Neuronal stem cell (in vitro differentiated cells): ENCODE measurements around the gene PAQR8.
"Not testable (repeated sequence)": the region's sequence is repeated elsewhere in the genome, so short reads cannot be mapped to it uniquely, and the experiment has no call there.

ENCODE experiments used
- DNase-seq: peaks from one replicate; pipeline ENCODE4 v3.0.0-alpha.2; 2013; ENCODE audit warnings: low spot score
- H2AFZ ChIP-seq: one replicate; pipeline ENCODE4 v1.6.1; 2013; ENCODE audit warnings: mild to moderate bottlenecking, low read length, inconsistent platforms
- H2AK5ac ChIP-seq: 2 replicates; pipeline ENCODE4 v1.6.1; 2013; ENCODE audit warnings: low read depth, mild to moderate bottlenecking, inconsistent platforms, low read length, moderate library complexity, mixed read lengths
- H2BK120ac ChIP-seq: 2 replicates; pipeline ENCODE4 v1.6.1; 2013; ENCODE audit warnings: low read depth, mild to moderate bottlenecking, inconsistent platforms, low read length, moderate library complexity, mixed read lengths
- H2BK12ac ChIP-seq: one replicate; pipeline ENCODE4 v1.6.1; 2013; ENCODE audit warnings: low read length, inconsistent platforms
- H2BK15ac ChIP-seq: 2 replicates; pipeline ENCODE4 v1.6.1; 2013; ENCODE audit warnings: mild to moderate bottlenecking, low read length, inconsistent platforms, mixed read lengths
- H2BK5ac ChIP-seq: one replicate; pipeline ENCODE4 v1.6.1; 2013; ENCODE audit warnings: inconsistent platforms, mild to moderate bottlenecking, low read length, moderate library complexity
- H3K14ac ChIP-seq: one replicate; pipeline ENCODE4 v1.6.1; 2013; ENCODE audit warnings: low read length, inconsistent platforms
- H3K18ac ChIP-seq: 2 replicates; pipeline ENCODE4 v1.6.1; 2013; ENCODE audit warnings: low read length, inconsistent platforms
- H3K23ac ChIP-seq: 2 replicates; pipeline ENCODE4 v1.6.1; 2013; ENCODE audit warnings: low read depth, mild to moderate bottlenecking, mixed read lengths, low read length, inconsistent platforms; ENCODE audit not compliant: poor library complexity
- H3K27ac ChIP-seq: replicated peaks from 3 replicates; pipeline ENCODE4 v1.5.1; 2013; ENCODE audit warnings: low read length, inconsistent platforms
- H3K27me3 ChIP-seq, 3 experiments: 2 replicates each; pipeline ENCODE4 v1.6.1; 2013; ENCODE audit warnings: low read length in 3 of 3, mild to moderate bottlenecking in 2 of 3, inconsistent platforms in 1 of 3, low read depth in 1 of 3, mixed read lengths in 1 of 3, moderate library complexity in 1 of 3; ENCODE audit not compliant: control insufficient read depth in 3 of 3, insufficient read depth in 3 of 3
- H3K36me3 ChIP-seq, 2 donors: replicated peaks in 1 of 2; 2 replicates each; pipeline ENCODE4 v1.6.1; 2013; ENCODE audit warnings: low read length in 2 of 2; ENCODE audit not compliant: control insufficient read depth in 2 of 2, insufficient read depth in 2 of 2
- H3K4ac ChIP-seq: 2 replicates; pipeline ENCODE4 v1.6.1; 2013; ENCODE audit warnings: inconsistent platforms, mild to moderate bottlenecking, low read length, moderate library complexity
- H3K4me1 ChIP-seq, 2 donors: 1 replicate in 1 of 2; 2 replicates in 1 of 2; pipeline ENCODE4 v1.6.1; 2013; ENCODE audit warnings: low read length in 2 of 2, low read depth in 1 of 2; ENCODE audit not compliant: control insufficient read depth in 2 of 2, insufficient read depth in 1 of 2
- H3K4me2 ChIP-seq: one replicate; pipeline ENCODE4 v1.6.1; 2013; ENCODE audit warnings: mild to moderate bottlenecking, low read length, inconsistent platforms; ENCODE audit not compliant: insufficient read depth, poor library complexity, severe bottlenecking
- H3K4me3 ChIP-seq, 2 donors: 2 replicates each; pipeline ENCODE4 v1.5.1; 2013; ENCODE audit warnings: low read length in 2 of 2, mild to moderate bottlenecking in 2 of 2, inconsistent platforms in 1 of 2, moderate library complexity in 1 of 2
- H3K79me1 ChIP-seq: one replicate; pipeline ENCODE4 v1.6.1; 2013; ENCODE audit warnings: low read depth, mild to moderate bottlenecking, inconsistent platforms, low read length, moderate library complexity
- H3K9ac ChIP-seq: one replicate; pipeline ENCODE4 v1.6.1; 2013; ENCODE audit warnings: mild to moderate bottlenecking, low read depth, low read length, inconsistent platforms; ENCODE audit not compliant: poor library complexity
- H3K9me3 ChIP-seq, 2 donors: replicated peaks in 1 of 2; 2 replicates each; pipeline versions ENCODE3 to v1.6.1; 2013; ENCODE audit warnings: low read length in 2 of 2, mild to moderate bottlenecking in 2 of 2, inconsistent platforms in 1 of 2, low read depth in 1 of 2, mixed read lengths in 1 of 2, moderate library complexity in 1 of 2; ENCODE audit not compliant: control insufficient read depth in 2 of 2, insufficient read depth in 1 of 2
- H4K8ac ChIP-seq: one replicate; pipeline ENCODE4 v1.6.1; 2013; ENCODE audit warnings: low read depth, mild to moderate bottlenecking, inconsistent platforms, low read length, moderate library complexity
- H4K91ac ChIP-seq: one replicate; pipeline ENCODE4 v1.6.1; 2013; ENCODE audit warnings: low read length, low read depth, mild to moderate bottlenecking, inconsistent platforms; ENCODE audit not compliant: poor library complexity
- WGBS, 2 donors: extraction: QIAGEN DNeasy Blood & Tissue Kit; methylation state at CpG; one replicate each; pipeline ENCODE4 v1.1.7; 2013; ENCODE audit warnings: missing lambda C conversion rate in 2 of 2, mixed read lengths in 1 of 2; ENCODE audit not compliant: insufficient read length in 2 of 2, insufficient replicate concordance in 1 of 2; ENCODE audit errors: extremely low coverage in 2 of 2; 5-methylcytosine and 5-hydroxymethylcytosine counted together

The PAQR8 gene

DNA sequence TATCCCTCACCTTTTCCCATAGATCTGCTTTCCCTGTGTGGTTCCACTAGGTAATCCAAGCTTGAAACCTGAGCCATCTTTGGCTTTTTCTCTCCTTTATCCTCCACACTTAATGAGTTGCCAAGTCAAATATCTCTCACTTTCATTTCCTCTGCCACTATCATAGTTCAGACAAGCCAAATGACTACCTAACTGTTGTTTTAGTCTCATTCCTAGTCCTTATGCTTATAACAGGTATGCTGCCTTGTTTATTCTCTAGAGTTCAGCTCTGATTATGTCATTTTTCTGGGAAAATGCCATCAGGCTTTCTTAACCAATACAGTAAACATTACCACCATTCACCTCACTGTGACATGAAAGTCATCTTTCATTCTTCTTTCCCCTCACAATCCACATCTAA lies 64.7 kb downstream of the PAQR8 start:
- Histone ChIP-seq H2AK5ac (no peak overlapping the region), H3K4me2 (no peak overlapping the region), H3K9ac (no peak overlapping the region), H3K4me1 (peaks cover 5 to 11% of the 10 kb centered on the region in 2 donors), H3K36me3 (peaks cover 0 to 50% of the 10 kb centered on the region in 2 donors), H4K8ac (no peak overlapping the region), H3K27me3 (no peaks in the 10 kb centered on the region), H3K9me3 (peaks cover 0 to 3% of the 10 kb centered on the region in 2 donors), H3K27ac (no peak overlapping the region), H2BK120ac (no peak overlapping the region), H3K4me3 (no peak overlapping the region), H3K79me1 (no peaks in the 10 kb centered on the region), H2BK5ac (no peak overlapping the region), H3K14ac (no peak overlapping the region), H3K23ac (no peak overlapping the region), H3K18ac (no peak overlapping the region), H2AFZ (no peak overlapping the region), H4K91ac (no peak overlapping the region), H3K4ac (no peak overlapping the region), H2BK12ac (no peak overlapping the region), H2BK15ac (no peak overlapping the region)
- DNase-seq = no peak

DNA sequence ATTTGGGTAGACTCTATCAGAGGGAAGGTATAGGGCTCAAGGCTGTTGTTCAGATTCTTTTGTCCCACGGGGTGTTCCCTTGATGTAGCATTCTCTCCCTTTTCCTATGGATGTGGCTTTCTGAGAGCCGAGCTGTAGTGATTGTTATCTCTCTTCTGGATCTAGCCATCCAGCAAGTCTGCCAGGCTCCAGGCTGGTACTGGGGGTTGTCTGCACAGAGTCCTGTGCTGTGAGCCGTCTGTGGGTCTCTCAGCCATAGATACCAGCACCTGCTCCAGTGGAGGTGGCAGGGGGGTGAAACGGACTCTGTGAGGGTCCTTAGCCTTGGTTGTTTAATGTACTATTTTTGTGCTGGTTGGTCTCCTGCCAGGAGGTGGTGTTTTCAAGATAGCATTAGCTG lies 71.3 kb downstream of the PAQR8 start:
- not testable (repeated sequence) for H3K9ac ChIP-seq

DNA sequence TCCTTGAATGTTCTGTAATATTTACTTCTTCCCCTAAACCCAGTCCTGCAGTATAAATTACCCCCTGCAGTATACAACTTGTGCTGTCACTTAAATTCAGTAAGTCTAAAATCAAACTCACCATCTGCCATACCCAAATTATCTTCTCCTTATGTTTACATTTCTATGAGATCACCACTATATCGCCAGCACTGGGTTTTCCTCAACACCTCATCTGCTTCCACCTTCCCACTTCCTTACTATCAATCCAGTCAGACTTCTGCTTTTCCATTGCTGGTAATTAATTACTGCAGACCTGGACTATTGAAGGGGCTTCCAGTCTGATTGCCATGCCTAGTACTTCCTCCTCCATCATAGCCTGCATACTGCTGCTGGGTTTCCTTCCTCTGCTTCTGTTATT lies 73.4 kb downstream of the PAQR8 start:
- no peak overlapping the region for H2AFZ ChIP-seq
- H3K9ac ChIP-seq = no peak overlapping the region
- H3K18ac ChIP-seq = no peak overlapping the region
- H2BK12ac ChIP-seq = no peak overlapping the region
- WGBS, 2 donors = no CpG with 5 or more reads among the region's 1 CpG
- H3K27me3 ChIP-seq = no peaks in the 10 kb centered on the region
- no peak overlapping the region for H3K27ac ChIP-seq
- H2BK120ac ChIP-seq = no peak overlapping the region
- H3K79me1 ChIP-seq = no peaks in the 10 kb centered on the region
- H3K4ac ChIP-seq = no peak overlapping the region
- H2BK5ac ChIP-seq = no peak overlapping the region
- H4K91ac ChIP-seq = no peak overlapping the region
- H3K4me1 ChIP-seq = no peaks in the 10 kb centered on the region
- H3K14ac ChIP-seq = no peak overlapping the region
- H3K4me3 ChIP-seq = no peak overlapping the region
- H3K4me2 ChIP-seq = no peak overlapping the region
- H3K36me3 ChIP-seq = peaks cover 0 to 65% of the 10 kb centered on the region in 2 donors
- no peak for DNase-seq
- no peak overlapping the region for H2AK5ac ChIP-seq
- H2BK15ac ChIP-seq = no peak overlapping the region
- H3K9me3 ChIP-seq = no peaks in the 10 kb centered on the region
- H3K23ac ChIP-seq = no peak overlapping the region
- no peak overlapping the region for H4K8ac ChIP-seq

More for the DNA sequence above, 71.3 kb downstream of the PAQR8 start:
- not testable (repeated sequence) for H3K27me3 ChIP-seq, H4K91ac ChIP-seq, H4K8ac ChIP-seq, H3K79me1 ChIP-seq, H3K18ac ChIP-seq, H3K4me1 ChIP-seq, H2BK12ac ChIP-seq, H2BK15ac ChIP-seq, H3K27ac ChIP-seq, H2BK120ac ChIP-seq, H3K4me2 ChIP-seq, H2AFZ ChIP-seq, H3K4ac ChIP-seq, H2BK5ac ChIP-seq, DNase-seq, H3K14ac ChIP-seq, H3K4me3 ChIP-seq, H2AK5ac ChIP-seq, H3K9me3 ChIP-seq, H3K23ac ChIP-seq
- peaks cover 0 to 57% of the 10 kb centered on the region in 2 donors for H3K36me3 ChIP-seq
- WGBS, 2 donors = no CpG with 5 or more reads among the region's 4 CpGs

DNA sequence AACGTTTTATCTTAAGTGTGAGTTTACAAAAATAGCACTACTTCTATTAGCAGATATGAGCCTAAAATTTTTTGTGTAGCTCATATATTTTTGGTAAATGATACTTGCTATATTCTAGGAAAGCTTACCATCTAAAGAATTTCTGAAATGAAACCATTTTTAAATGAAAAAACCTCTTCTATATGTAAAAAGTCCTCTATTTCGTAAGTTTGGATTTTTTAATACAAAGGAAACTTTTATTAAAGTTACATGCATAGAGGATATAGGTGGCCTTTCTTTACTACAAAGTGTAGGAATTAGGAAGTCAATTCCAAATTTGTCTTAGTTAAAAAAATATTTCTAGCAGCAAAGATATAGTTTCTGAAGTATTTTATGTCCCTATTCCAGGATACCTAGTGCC lies 77.0 kb downstream of the PAQR8 start:
- no peaks in the 10 kb centered on the region for H3K79me1 ChIP-seq
- no peak overlapping the region for H3K23ac ChIP-seq
- no peak overlapping the region for H3K9ac ChIP-seq
- no peak overlapping the region for H3K14ac ChIP-seq
- H4K91ac ChIP-seq = no peak overlapping the region
- no peak overlapping the region for H2BK12ac ChIP-seq
- H3K4me1 ChIP-seq = no peaks in the 10 kb centered on the region
- H3K27me3 ChIP-seq = no peaks in the 10 kb centered on the region
- no peak overlapping the region for H3K4me3 ChIP-seq
- no peaks in the 10 kb centered on the region for H3K9me3 ChIP-seq
- no peak overlapping the region for H3K18ac ChIP-seq
- H4K8ac ChIP-seq = no peak overlapping the region
- H2AFZ ChIP-seq = no peak overlapping the region
- no peak overlapping the region for H3K4me2 ChIP-seq
- DNase-seq = no peak
- H2BK120ac ChIP-seq = no peak overlapping the region
- H3K4ac ChIP-seq = no peak overlapping the region
- no peak overlapping the region for H2AK5ac ChIP-seq
- no peak overlapping the region for H2BK5ac ChIP-seq
- H2BK15ac ChIP-seq = no peak overlapping the region
- peaks cover 0 to 62% of the 10 kb centered on the region in 2 donors for H3K36me3 ChIP-seq
- H3K27ac ChIP-seq = no peak overlapping the region
- WGBS, 2 donors = no CpG with 5 or more reads among the region's 2 CpGs
